ENCODE measurements around the gene IL17D. TPM values are rescaled to one million over a fixed set of nuclear protein-coding genes. Genes with fewer than 3 reads are reported as not detected.
A peak's percentile ranks its signal among the peaks of the same experiment; 100 is the strongest.

Gene IL17D
- total and polyA plus RNA-seq, 4 donors, result 0.05 to 0.19 (median 0.14) TPM

GRCh38 chr13:20721454-20722357 is 18.2 kb downstream of the IL17D start:
- TF ChIP-seq FOXA2 (IDR thresholded peaks at IDR 0.05) (no peak), CTCF (IDR thresholded peaks at IDR 0.05; ENCODE audit: low read depth, low read length, missing input control) (no peak), YY1 (IDR thresholded peaks at IDR 0.05) (no peak), HNF4A (conservative IDR thresholded peaks at IDR 0.05) (no peak), REST (IDR thresholded peaks at IDR 0.05) (no peak), EGR1 (IDR thresholded peaks at IDR 0.05; ENCODE audit: low read depth in 2 of 2) (no peak), HNF4G (IDR thresholded peaks at IDR 0.05) (no peak), FOXA1 (IDR thresholded peaks at IDR 0.05) (no peak), SP1 (IDR thresholded peaks at IDR 0.05) (no peak), NR2F2 (IDR thresholded peaks at IDR 0.05) (no peak), ZBTB33 (IDR thresholded peaks at IDR 0.05) (no peak), RXRA (IDR thresholded peaks at IDR 0.05) (no peak), GABPA (IDR thresholded peaks at IDR 0.05 in 1 of 2, conservative IDR thresholded peaks at IDR 0.05 in 1 of 2) (no peak)
- TF ChIP-seq, protein P1, sequence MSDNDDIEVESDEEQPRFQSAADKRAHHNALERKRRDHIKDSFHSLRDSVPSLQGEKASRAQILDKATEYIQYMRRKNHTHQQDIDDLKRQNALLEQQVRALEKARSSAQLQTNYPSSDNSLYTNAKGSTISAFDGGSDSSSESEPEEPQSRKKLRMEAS (IDR thresholded peaks at IDR 0.05), result no peak
- H3K4me3 ChIP-seq (ENCODE audit: low read depth in 1 of 3, low read length in 3 of 3), result peak overlapping the region in 1 of 3 donors; percentile 34
- no peaks in the 10 kb centered on the region for H3K36me3 ChIP-seq (ENCODE audit: control insufficient read depth in 4 of 4, insufficient read depth in 3 of 4, low read depth in 1 of 4, low read length in 3 of 4)
- DNase-seq (ENCODE audit: low spot score), result peak; percentile 40
- H3K4me1 ChIP-seq (ENCODE audit: control insufficient read depth in 4 of 4, insufficient read depth in 4 of 4, low read length in 3 of 4), result peaks cover 0 to 6% (median 4%) of the 10 kb centered on the region in 4 donors
- H3K9me3 ChIP-seq (ENCODE audit: control insufficient read depth in 4 of 4, low read length in 3 of 4), result no peaks in the 10 kb centered on the region
- H3K27me3 ChIP-seq (ENCODE audit: control insufficient read depth in 4 of 4, insufficient read depth in 4 of 4, low read length in 3 of 4), result peaks cover 0 to 5% (median 0%) of the 10 kb centered on the region in 4 donors
- 11% methylated on average over 81 of the region's 81 CpGs for WGBS
- H3K9ac ChIP-seq (ENCODE audit: low read depth in 1 of 2, low read length in 2 of 2), result no peak overlapping the region
- H3K27ac ChIP-seq (ENCODE audit: low read depth in 1 of 2, low read length in 2 of 2), result no peak overlapping the region

- Histone ChIP-seq H3K4me1 (ENCODE audit: control insufficient read depth in 4 of 4, insufficient read depth in 4 of 4, low read length in 3 of 4) (no peaks in the 10 kb centered on the region), H3K27me3 (ENCODE audit: control insufficient read depth in 4 of 4, insufficient read depth in 4 of 4, low read length in 3 of 4) (no peaks in the 10 kb centered on the region), H3K4me3 (ENCODE audit: low read depth in 1 of 3, low read length in 3 of 3) (no peak overlapping the region), H3K27ac (ENCODE audit: low read depth in 1 of 2, low read length in 2 of 2) (no peak overlapping the region), H3K36me3 (ENCODE audit: control insufficient read depth in 4 of 4, insufficient read depth in 3 of 4, low read depth in 1 of 4, low read length in 3 of 4) (no peaks in the 10 kb centered on the region), H3K9me3 (ENCODE audit: control insufficient read depth in 4 of 4, low read length in 3 of 4) (no peaks in the 10 kb centered on the region), H3K9ac (ENCODE audit: low read depth in 1 of 2, low read length in 2 of 2) (no peak overlapping the region)
- DNase-seq (ENCODE audit: low spot score), result no peak
- TF ChIP-seq RXRA (IDR thresholded peaks at IDR 0.05) (no peak), NR2F2 (IDR thresholded peaks at IDR 0.05) (no peak), GABPA (IDR thresholded peaks at IDR 0.05 in 1 of 2, conservative IDR thresholded peaks at IDR 0.05 in 1 of 2) (no peak), SP1 (IDR thresholded peaks at IDR 0.05) (no peak)
- 96% methylated on average over 6 of the region's 6 CpGs for WGBS
Measured at GRCh38 chr13:20727856-20728255, 24.4 kb downstream of the IL17D start.

Measured in liver (tissue), 9 donors.